H1 (cell line): ENCODE results near the gene MEMO1. TPM values are rescaled to one million over a fixed set of nuclear protein-coding genes. Genes with fewer than 3 reads are reported as not detected.

Experiments
- CTCF ChIA-PET: fragments of 300-600 bp; sonication (Branson Sonifier 250); formaldehyde crosslinking; loops from one replicate; lab custom pipeline; 2021; ENCODE audit not compliant: partially characterized antibody; lab: Charles Lee
- POLR2A ChIA-PET: fragments of 300-600 bp; sonication (Branson Sonifier 250); formaldehyde crosslinking; loops from one replicate; lab custom pipeline; 2021; ENCODE audit warnings: inconsistent platforms; ENCODE audit not compliant: partially characterized antibody; lab: Charles Lee
- DNase-seq, 2 experiments: peaks; one replicate each; pipeline versions ENCODE4 v3.0.0 to v3.0.0-alpha.2; 2010 to 2022; ENCODE audit warnings: low spot score in 2 of 2, low read depth in 1 of 2, mixed read lengths in 1 of 2
- FAIRE-seq: peaks from 2 replicates; lab custom pipeline; 2011; peaks lifted over from hg19 to GRCh38; lab: Jason Lieb, UNC
- H2AFZ ChIP-seq: 2 replicates; pipeline ENCODE4 v1.8.1; 2012; ENCODE audit warnings: low read length, inconsistent platforms
- H2AK5ac ChIP-seq: 2 replicates; pipeline ENCODE4 v1.6.1; 2013; ENCODE audit warnings: low read depth, low read length
- H2BK120ac ChIP-seq: replicated peaks from 2 replicates; pipeline ENCODE3; 2013; ENCODE audit warnings: low read depth, low read length, inconsistent platforms
- H2BK12ac ChIP-seq: 2 replicates; pipeline ENCODE4 v1.6.1; 2013; ENCODE audit warnings: low read depth, low read length
- H2BK15ac ChIP-seq: 2 replicates; pipeline ENCODE4 v1.6.1; 2013; ENCODE audit warnings: low read length
- H2BK20ac ChIP-seq: 2 replicates; pipeline ENCODE4 v1.6.1; 2013; ENCODE audit warnings: low read length
- H2BK5ac ChIP-seq: 2 replicates; pipeline ENCODE4 v1.6.1; 2013; ENCODE audit warnings: low read depth, low read length
- H3K14ac ChIP-seq: 2 replicates; pipeline ENCODE4 v1.6.1; 2013; ENCODE audit warnings: inconsistent platforms; ENCODE audit not compliant: insufficient read length
- H3K18ac ChIP-seq: 2 replicates; pipeline ENCODE4 v1.6.1; 2013; ENCODE audit warnings: low read length; ENCODE audit errors: extremely low read depth
- H3K23ac ChIP-seq: 2 replicates; pipeline ENCODE4 v1.6.1; 2013; ENCODE audit warnings: inconsistent platforms; ENCODE audit not compliant: insufficient read length
- H3K23me2 ChIP-seq: 2 replicates; pipeline ENCODE4 v1.6.1; 2013; ENCODE audit warnings: low read depth, low read length
- H3K27ac ChIP-seq: 2 replicates; pipeline ENCODE4 v1.6.1; 2011; ENCODE audit warnings: low read depth, low read length, inconsistent platforms
- H3K27me3 ChIP-seq, 4 experiments: replicated peaks in 1 of 4; 1 replicate in 1 of 4; 2 replicates in 3 of 4; pipeline versions ENCODE4 v1.6.1 to v1.8.1; 2011 to 2013; ENCODE audit warnings: low read length in 3 of 4, mild to moderate bottlenecking in 3 of 4, inconsistent platforms in 2 of 4, mixed read lengths in 2 of 4, moderate library complexity in 1 of 4; ENCODE audit not compliant: control insufficient read depth in 3 of 4, insufficient read depth in 3 of 4; ENCODE audit errors: extremely low read depth in 1 of 4
- H3K36me3 ChIP-seq, 4 experiments: 2 replicates each; pipeline versions ENCODE4 v1.6.1 to v1.8.1; 2011 to 2013; ENCODE audit warnings: mild to moderate bottlenecking in 4 of 4, low read length in 3 of 4, moderate library complexity in 2 of 4, control low read depth in 1 of 4, inconsistent platforms in 1 of 4; ENCODE audit not compliant: insufficient read depth in 4 of 4, control insufficient read depth in 2 of 4
- H3K4ac ChIP-seq: replicated peaks from 2 replicates; pipeline ENCODE3; 2013; ENCODE audit warnings: low read length, low read depth, mixed read lengths, inconsistent platforms; ENCODE audit not compliant: insufficient read length
- H3K4me1 ChIP-seq, 4 experiments: replicated peaks in 1 of 4; 1 replicate in 1 of 4; 2 replicates in 3 of 4; pipeline versions ENCODE4 v1.6.1 to v1.8.1; 2011 to 2013; ENCODE audit warnings: low read length in 3 of 4, inconsistent platforms in 2 of 4, mixed read lengths in 1 of 4; ENCODE audit not compliant: insufficient read depth in 4 of 4, control insufficient read depth in 3 of 4
- H3K4me2 ChIP-seq, 2 experiments: 2 replicates each; pipeline versions ENCODE4 v1.6.1 to v1.8.1; 2011 to 2013; ENCODE audit warnings: low read depth in 2 of 2, low read length in 2 of 2, control low read depth in 1 of 2, inconsistent platforms in 1 of 2, mild to moderate bottlenecking in 1 of 2; ENCODE audit not compliant: insufficient read depth in 1 of 2
- H3K4me3 ChIP-seq, 4 experiments: fragments of 200-600, 300-600 bp in 1 of 4; sonication (generic), shearing (Covaris generic), sonication (Bioruptor Twin) in 1 of 4; 2 replicates each; pipeline versions ENCODE4 v1.5.1 to v1.8.1; 2011 to 2016; ENCODE audit warnings: low read length in 4 of 4, low read depth in 3 of 4, control low read depth in 2 of 4, inconsistent platforms in 2 of 4, mild to moderate bottlenecking in 2 of 4, mixed read lengths in 1 of 4, moderate library complexity in 1 of 4; ENCODE audit not compliant: insufficient read depth in 2 of 4; ENCODE audit errors: extremely low read depth in 1 of 4
- H3K56ac ChIP-seq: replicated peaks from 2 replicates; pipeline ENCODE3; 2013; ENCODE audit warnings: low read depth, mild to moderate bottlenecking, mixed read lengths, low read length, inconsistent platforms; ENCODE audit not compliant: insufficient read length
- H3K79me1 ChIP-seq: 2 replicates; pipeline ENCODE4 v1.6.1; 2013; ENCODE audit warnings: low read depth, low read length, control low read depth
- H3K79me2 ChIP-seq, 2 experiments: 2 replicates each; pipeline versions ENCODE4 v1.6.1 to v1.8.1; 2012 to 2013; ENCODE audit warnings: low read length in 2 of 2, mild to moderate bottlenecking in 2 of 2, inconsistent platforms in 1 of 2; ENCODE audit not compliant: insufficient read depth in 2 of 2, control insufficient read depth in 1 of 2
- H3K9ac ChIP-seq, 4 experiments: replicated peaks in 1 of 4; 1 replicate in 1 of 4; 2 replicates in 3 of 4; pipeline versions ENCODE4 v1.6.1 to v1.8.1; 2011 to 2013; ENCODE audit warnings: low read depth in 3 of 4, low read length in 3 of 4, control low read depth in 2 of 4, mild to moderate bottlenecking in 2 of 4, moderate library complexity in 2 of 4, inconsistent platforms in 1 of 4; ENCODE audit errors: extremely low read depth in 1 of 4
- H3K9me3 ChIP-seq, 2 experiments: 2 replicates each; pipeline versions ENCODE4 v1.6.1 to v1.8.1; 2012 to 2013; ENCODE audit warnings: mild to moderate bottlenecking in 2 of 2, moderate library complexity in 2 of 2, control low read depth in 1 of 2, inconsistent platforms in 1 of 2, low read depth in 1 of 2, low read length in 1 of 2, mixed read lengths in 1 of 2; ENCODE audit not compliant: insufficient read depth in 2 of 2
- H4K20me1 ChIP-seq, 2 experiments: replicated peaks in 1 of 2; 2 replicates each; pipeline versions ENCODE3 to v1.8.1; 2011 to 2013; ENCODE audit warnings: inconsistent platforms in 2 of 2, low read length in 2 of 2, mild to moderate bottlenecking in 1 of 2; ENCODE audit not compliant: insufficient read depth in 2 of 2, control insufficient read depth in 1 of 2
- H4K5ac ChIP-seq: 2 replicates; pipeline ENCODE4 v1.6.1; 2013; ENCODE audit warnings: low read length, low read depth, mixed read lengths, inconsistent platforms; ENCODE audit not compliant: insufficient read length
- H4K8ac ChIP-seq: 2 replicates; pipeline ENCODE4 v1.8.0; 2013; ENCODE audit warnings: mild to moderate bottlenecking, moderate library complexity, low read length, inconsistent platforms; ENCODE audit not compliant: insufficient read depth; ENCODE audit errors: extremely low read depth
- H4K91ac ChIP-seq: replicated peaks from 2 replicates; pipeline ENCODE3; 2013; ENCODE audit warnings: low read length, mixed read lengths, inconsistent platforms; ENCODE audit not compliant: insufficient read length
- SAP30 ChIP-seq: fragments of 300-600 bp; sonication (generic); IDR thresholded peaks from 2 replicates; pipeline ENCODE4 v1.7.1; 2012; ENCODE audit warnings: low read length, moderate library complexity, mild to moderate bottlenecking, inconsistent platforms; ENCODE audit not compliant: insufficient read depth, insufficient replicate concordance
- SP1 ChIP-seq: IDR thresholded peaks from 2 replicates; pipeline ENCODE4 v1.6.1; 2011; ENCODE audit warnings: low read depth, low read length
- TBP ChIP-seq: IDR thresholded peaks from 2 replicates; pipeline ENCODE4 v1.6.1; 2011; ENCODE audit warnings: low read depth, low read length, improper control_type of control experiment
- WGBS, 2 experiments: shearing (Covaris generic) in 1 of 2; methylation state at CpG; one replicate each; pipeline versions ENCODE4 v1.1.6 to v1.1.7; 2013 to 2015; ENCODE audit warnings: low lambda C conversion rate in 2 of 2, mixed read lengths in 2 of 2, inconsistent platforms in 1 of 2, low coverage in 1 of 2, missing lambda C conversion rate in 1 of 2; ENCODE audit not compliant: insufficient replicate concordance in 2 of 2, insufficient coverage in 1 of 2, insufficient read length in 1 of 2; ENCODE audit errors: extremely low coverage in 1 of 2, missing lambda C conversion rate in 1 of 2; 5-methylcytosine and 5-hydroxymethylcytosine counted together
- polyA plus RNA-seq, 7 experiments: library from polyadenylated mRNA; depleted of rRNA in 3 of 7; stranded (reverse) in 5 of 7; unstranded in 2 of 7; fragments of >200 nt in 5 of 7; fragments of 200-250 nt in 2 of 7; gene quantifications; 1 replicate in 5 of 7; 2 replicates in 1 of 7; 4 replicates in 1 of 7; pipeline versions ENCODE4 v1.2.1 to v1.2.3, GENCODE V29; 2011 to 2013; ENCODE audit warnings: missing spikeins in 2 of 7, mixed read lengths in 2 of 7
- total RNA-seq: library from RNA; stranded (reverse); fragmentation: NEBNext Ultra II Directional; extraction: Animal tissue kit (Norgen Biotek cat#: 25700); gene quantifications from 2 replicates; pipeline ENCODE4 v1.2.1, GENCODE V29; 2021
- TF ChIP-seq, protein P1 (sequence below): IDR thresholded peaks from 2 replicates; pipeline ENCODE4 v1.6.1; 2012; ENCODE audit warnings: inconsistent platforms

Gene MEMO1
- total and polyA plus RNA-seq, 2 of the 8 experiments (the other 6 are each of a cell fraction or from before 2014, with no cell fraction given), result 26.9 to 54.7 TPM

DNA sequence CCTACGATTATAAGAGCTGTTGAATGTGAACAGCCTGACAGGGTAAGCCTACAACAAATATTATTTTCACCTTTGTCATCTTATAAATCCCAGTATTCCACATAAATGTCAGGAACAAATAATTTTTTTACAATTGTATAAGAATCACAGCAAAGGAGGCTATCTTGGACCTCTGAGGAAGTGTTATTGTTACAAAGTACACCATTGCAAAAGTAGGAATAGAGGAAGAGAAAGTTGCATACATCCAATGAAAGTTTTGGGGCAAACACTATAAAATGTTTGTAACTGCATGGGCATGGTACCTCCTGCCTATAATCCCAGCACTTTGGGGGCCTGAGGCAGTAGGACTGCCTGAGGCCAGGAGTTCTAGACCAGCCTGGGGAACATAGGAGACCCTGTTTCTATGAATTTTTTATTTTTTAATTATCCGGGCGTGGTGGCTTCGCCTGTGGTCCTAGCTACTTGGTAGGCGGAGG is 715 bp upstream of the MEMO1 start:
- H2BK20ac ChIP-seq, result no peak overlapping the region
- POLR2A ChIA-PET, result interaction anchor here (1.1 to 3.7 kb wide), 7 partner anchors 8 to 51 kb away, joined by 3 to 17 read pairs (median 7); partner anchors contain the start of genes DPY30 and SPAST
- H3K14ac ChIP-seq, result no peak overlapping the region
- H4K8ac ChIP-seq, result no peak overlapping the region
- H3K4ac ChIP-seq, result peak overlapping the region; percentile 80
- peak overlapping the region in 1 of 4 experiments; percentile 82; a peak in 2 of 7 replicates for H3K9ac ChIP-seq
- H3K23me2 ChIP-seq, result peaks cover 8% of the 10 kb centered on the region
- H2AFZ ChIP-seq, result no peak overlapping the region
- no peak overlapping the region for H2AK5ac ChIP-seq
- CTCF ChIA-PET, result no interaction called here
- H2BK12ac ChIP-seq, result no peak overlapping the region
- H3K4me1 ChIP-seq, result peaks cover 0 to 13% (median 3%) of the 10 kb centered on the region in 4 experiments; a peak in 4 of 7 replicates
- FAIRE-seq, result no peak
- H4K20me1 ChIP-seq, result peaks cover 8 to 11% of the 10 kb centered on the region in 2 experiments
- H4K5ac ChIP-seq, result peak overlapping the region; percentile 69
- no peak overlapping the region for H3K23ac ChIP-seq
- no peak for TF ChIP-seq TBP
- TF ChIP-seq, protein P1, sequence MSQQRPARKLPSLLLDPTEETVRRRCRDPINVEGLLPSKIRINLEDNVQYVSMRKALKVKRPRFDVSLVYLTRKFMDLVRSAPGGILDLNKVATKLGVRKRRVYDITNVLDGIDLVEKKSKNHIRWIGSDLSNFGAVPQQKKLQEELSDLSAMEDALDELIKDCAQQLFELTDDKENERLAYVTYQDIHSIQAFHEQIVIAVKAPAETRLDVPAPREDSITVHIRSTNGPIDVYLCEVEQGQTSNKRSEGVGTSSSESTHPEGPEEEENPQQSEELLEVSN, result no peak
- no peak for TF ChIP-seq SAP30
- no peak for TF ChIP-seq SP1
- peak overlapping the region; percentile 58 to 76 (median 70); a peak in 7 of 8 replicates for H3K4me3 ChIP-seq
- WGBS, 2 experiments, result 70% methylated on average over 5 of the region's 5 CpGs; no CpG with 5 or more reads in 1 of the 2 experiments
- H3K27me3 ChIP-seq, result no peaks in the 10 kb centered on the region
- peak overlapping the region; percentile 89; the same call in 1 of the 2 replicates for H2BK5ac ChIP-seq
- peaks cover 0 to 8% (median 3%) of the 10 kb centered on the region in 4 experiments; a peak in 1 of 8 replicates for H3K36me3 ChIP-seq
- H4K91ac ChIP-seq, result peak overlapping the region; percentile 69
- H3K79me2 ChIP-seq, result peaks cover 5 to 28% of the 10 kb centered on the region in 2 experiments
- no peak overlapping the region; the same call in 1 of the 2 replicates for H3K18ac ChIP-seq
- H3K4me2 ChIP-seq, result peak overlapping the region; percentile 71 to 97
- H2BK120ac ChIP-seq, result no peak overlapping the region
- no peaks in the 10 kb centered on the region for H3K9me3 ChIP-seq
- H3K56ac ChIP-seq, result no peak overlapping the region
- no peaks in the 10 kb centered on the region for H3K79me1 ChIP-seq
- no peak overlapping the region; the same call in 1 of the 2 replicates for H2BK15ac ChIP-seq
- peak overlapping the region; percentile 84; the same call in 1 of the 2 replicates for H3K27ac ChIP-seq
- peak in 1 of 2 experiments; percentile 41 for DNase-seq
